NCI-H1694 (cell line): Measurements from ENCODE around the gene FAU.

Experiments used
- DNase-seq: peaks from one replicate; lab custom pipeline; 2025; lab: John Stamatoyannopoulos, UW

Gene FAU

DNA sequence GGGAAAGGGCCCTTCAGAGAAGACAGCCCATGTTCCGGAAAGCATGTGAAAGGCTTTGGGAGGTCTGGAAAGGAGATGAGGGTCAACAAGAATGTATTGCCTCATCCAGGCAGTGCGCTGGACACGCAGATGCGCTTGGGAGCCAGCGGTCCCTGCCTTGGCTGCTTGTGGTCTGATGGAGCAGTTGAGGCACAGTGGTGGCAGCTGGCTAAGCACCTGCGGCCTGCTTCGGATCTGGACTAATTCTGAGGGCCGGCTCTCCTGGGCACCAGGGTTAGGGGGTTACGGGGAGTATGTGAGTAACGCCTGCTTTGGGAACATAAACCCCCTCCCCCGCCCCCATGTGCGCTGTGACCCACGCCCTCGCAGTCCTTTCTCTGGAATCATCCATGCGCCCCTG is 14.9 kb downstream of the FAU start:
- DNase-seq = no peak

DNA sequence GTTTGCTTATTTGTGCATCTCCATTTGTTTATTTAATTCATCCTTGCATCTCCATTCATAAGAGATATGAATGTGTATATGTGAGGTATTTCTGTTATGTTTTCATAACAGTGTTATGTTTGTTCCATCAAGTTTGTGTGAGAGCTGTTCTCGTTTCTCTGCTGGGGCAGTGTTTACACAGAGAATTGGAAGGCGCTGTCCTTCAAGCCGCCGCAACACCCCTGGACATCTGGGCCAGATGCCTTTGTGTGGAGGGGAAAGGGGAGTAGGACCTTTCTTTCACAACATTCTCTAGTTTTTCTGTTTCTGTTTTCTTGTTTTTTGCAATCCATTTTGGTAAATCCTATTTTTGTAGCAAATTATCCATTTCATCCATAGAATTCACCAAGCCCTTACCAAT is 17.3 kb downstream of the FAU start:
- no peak for DNase-seq

DNA sequence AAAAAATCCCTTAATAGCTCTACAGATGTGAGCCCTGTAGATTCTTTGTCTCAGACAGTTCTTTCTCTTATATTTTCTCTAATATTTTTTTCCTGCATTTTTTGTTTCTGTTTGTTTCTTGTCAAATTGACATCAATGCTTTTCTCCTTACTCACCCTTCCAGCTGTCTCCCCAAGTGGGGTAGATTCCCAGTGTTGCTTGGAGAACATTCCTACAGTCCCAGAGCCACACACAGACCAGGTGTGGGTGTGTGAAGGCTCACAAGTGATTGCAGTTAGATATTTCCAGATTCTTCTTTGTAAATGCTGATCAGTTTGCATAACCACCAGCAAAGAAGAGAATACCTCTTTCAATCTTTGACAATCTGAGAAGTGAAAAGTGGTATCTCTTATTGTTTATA is 18.5 kb downstream of the FAU start:
- DNase-seq = no peak

DNA sequence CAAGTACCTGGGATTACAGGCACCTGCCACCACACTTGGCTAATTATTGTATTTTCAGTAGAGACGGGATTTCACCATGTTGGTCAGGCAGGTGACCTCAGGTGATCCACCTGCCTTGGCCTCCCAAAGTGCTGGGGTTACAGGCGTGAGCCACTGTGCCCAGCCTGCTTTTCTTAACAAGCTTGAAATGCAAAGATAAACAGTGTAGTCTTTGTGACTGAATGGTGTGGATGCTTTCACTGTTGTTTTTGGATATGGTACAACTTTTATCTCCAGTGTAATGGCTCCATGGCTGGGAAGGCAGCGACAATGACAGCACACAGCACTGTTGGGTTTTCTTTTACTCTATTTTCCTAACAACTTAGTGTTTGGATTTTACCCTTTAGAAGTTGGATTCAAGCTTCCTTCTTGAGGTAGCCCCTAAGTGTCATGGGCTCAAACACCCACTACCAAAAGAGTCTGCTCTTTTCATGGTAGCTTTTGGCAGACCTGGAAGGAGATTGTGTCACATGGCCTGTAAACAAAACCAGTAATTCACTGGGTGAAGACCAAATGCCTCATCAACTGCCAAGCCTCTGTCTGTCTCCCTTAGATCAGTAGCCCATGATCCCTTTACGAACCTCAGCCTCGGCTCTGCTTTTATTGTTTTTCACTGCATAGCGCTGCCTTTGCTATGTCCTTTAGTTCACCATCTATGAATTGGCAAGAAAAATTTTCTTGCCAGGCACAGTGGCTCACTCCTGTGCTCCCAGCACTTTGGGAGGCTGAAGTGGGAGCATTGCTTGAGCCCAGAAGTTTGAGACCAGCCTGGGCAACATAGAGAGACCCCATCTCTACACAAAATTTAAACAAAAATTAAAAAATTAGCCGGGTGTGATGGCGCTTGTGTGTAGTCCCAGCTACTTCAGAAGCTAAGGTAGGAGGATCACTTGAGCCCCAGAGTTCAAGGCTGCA is 19.5 kb downstream of the FAU start:
- no peak for DNase-seq

DNA sequence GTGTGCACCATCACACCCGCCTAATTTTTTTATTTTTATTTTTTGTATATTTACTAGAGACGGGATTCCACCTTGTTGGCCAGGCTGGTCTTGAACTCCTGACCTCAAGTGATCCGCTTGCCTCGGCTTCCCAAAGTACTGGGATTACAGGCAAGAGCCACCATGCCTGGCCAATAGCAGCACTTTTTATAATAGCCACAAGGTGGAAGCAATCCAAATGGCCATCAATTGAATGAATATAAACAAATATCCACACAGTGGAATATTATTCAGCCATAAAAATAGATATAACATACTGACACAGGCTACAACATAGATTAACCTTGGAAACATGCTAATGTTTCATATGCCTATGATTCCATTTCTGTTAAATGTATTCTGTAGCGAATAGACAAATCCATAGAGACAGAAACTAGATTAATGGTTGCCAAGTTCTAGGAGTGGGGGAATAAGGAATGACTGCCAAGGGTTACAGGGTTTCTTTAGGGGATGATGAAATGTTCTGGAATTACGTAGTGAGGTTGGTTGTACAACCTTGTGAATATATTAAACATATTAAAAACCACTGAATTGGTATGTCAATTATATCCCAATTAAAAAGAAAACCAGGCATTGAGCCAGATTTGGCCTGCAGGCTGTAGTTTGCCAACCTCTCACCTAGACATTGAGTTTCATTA is 21.1 kb downstream of the FAU start:
- DNase-seq = no peak

DNA sequence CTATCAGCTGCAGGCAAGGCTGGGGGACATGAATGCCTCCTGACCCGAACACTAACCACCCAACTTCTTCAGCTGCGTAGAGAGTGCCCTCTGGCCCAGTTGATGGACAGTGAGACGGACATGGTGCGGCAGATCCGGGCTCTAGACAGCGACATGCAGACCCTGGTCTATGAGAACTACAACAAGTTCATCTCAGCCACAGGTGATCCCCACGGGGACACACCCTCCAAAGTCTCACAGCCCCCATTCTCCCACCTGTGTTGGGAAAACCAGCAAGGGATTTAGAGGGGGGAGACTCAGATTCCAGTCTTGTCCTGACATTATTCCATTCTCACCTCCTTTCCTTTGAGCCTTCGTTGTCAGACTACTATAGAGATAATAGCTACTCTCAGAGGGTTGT is 25.0 kb downstream of the FAU start:
- no peak for DNase-seq

DNA sequence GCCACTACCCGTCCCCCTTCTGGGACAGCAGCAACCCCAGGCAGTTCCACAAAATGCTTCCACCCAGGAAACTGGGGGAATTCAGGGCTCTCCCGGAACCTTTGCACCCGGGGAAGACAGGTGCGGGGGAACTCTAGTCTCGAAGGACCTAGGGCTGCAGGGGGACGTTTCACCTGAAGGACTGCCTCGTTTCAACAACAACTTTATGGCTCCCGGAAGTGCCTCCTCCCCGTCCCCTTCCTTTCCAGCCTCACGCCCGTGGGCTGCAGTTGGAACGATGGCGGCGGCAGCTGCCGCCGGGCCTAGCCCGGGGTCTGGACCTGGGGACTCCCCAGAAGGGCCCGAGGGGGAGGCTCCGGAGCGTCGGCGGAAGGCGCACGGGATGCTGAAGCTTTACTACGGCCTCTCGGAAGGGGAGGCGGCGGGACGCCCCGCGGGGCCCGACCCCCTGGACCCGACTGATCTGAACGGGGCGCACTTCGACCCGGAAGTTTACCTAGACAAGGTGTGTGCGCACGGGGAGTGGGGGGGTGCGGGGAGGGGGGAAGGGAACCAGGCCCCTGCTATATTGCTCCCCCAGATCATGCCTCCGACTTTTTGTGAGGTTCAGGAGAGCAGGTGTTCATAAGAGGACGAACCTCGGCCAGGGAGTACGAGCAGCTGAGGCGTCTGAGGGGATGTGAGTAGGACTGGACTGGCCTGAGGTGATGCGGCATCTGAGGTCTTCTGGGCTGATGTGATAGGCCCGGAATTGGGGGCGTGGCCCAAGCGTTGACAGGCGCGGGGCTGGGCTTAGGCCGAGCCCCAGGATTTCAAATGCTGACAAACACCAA is 25.7 kb downstream of the FAU start, which contains the start of gene VPS51:
TSS of gene VPS51 (plus strand) at position 241 of the 833 bp plus-strand sequence. CDS start at position 278, 37 bp downstream.
- DNase-seq = peak; percentile 65

DNA sequence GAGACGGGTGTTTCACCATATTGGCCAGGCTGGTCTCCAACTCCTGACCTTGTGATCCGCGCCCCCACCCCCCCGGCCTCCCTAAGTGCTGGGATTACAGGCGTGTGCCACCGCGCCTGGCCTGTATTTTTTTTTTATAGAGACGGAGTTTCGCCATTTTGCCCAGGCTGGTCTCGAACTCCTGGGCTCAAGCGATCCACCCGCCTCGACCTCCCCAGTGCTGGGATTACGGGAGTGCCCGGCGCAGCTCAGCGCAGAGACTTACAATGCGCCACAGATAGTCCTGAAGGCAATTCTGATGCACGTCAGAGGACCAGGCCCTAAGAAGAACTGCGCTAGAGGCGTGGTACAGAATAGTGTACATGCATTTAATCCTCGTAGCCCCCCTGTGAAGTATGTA is 26.5 kb downstream of the FAU start:
- no peak for DNase-seq

DNA sequence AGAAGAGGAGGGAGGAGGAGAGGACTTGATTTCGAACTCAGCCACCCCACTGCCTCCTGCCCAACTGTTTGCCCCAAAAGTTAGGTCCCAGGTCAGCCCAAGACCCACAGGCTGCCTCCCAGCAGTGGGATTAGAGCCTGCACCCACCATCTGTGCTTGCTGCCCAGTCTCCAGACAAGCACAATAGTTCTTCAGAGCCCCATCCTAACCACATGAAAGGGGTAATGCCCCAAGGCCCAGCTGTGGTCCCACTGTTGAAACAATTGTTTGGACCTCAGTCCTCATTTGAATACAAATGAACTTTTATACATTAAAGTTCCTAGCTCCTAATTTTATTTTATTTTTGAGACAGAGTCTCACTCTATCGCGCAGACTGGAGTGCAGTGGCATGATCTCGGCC is 31.3 kb downstream of the FAU start:
- DNase-seq = no peak

DNA sequence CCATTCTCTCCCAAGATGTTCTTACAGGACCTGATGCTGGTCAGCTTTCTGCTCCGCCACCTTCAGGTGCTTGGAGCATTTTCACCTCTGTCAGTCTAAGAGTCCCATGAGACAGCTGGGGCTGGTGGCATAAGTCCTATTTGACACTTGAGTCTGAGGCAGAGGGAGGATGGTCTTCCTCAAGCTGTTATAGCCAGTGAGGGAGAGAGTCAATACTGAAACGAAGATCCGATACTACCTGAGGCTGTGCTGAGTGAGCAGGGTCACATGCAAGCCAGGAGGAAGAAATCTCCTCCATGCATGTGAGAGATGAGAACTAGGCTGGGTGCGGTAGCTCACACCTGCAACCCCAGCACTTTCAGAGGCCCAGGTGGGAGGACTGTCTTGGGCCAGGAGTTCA is 32.3 kb downstream of the FAU start:
- no peak for DNase-seq

DNA sequence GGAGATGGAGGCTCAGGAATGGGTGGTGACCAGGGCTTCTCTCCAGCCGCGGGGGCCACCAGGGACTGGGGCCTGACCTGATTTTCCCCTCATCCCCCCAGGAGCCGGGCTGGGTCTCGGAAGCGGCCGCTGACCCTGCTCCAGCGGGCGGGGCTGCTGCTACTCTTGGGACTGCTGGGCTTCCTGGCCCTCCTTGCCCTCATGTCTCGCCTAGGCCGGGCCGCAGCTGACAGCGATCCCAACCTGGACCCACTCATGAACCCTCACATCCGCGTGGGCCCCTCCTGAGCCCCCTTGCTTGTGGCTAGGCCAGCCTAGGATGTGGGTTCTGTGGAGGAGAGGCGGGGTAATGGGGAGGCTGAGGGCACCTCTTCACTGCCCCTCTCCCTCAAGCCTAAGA is 34.1 kb downstream of the FAU start:
- DNase-seq = no peak

DNA sequence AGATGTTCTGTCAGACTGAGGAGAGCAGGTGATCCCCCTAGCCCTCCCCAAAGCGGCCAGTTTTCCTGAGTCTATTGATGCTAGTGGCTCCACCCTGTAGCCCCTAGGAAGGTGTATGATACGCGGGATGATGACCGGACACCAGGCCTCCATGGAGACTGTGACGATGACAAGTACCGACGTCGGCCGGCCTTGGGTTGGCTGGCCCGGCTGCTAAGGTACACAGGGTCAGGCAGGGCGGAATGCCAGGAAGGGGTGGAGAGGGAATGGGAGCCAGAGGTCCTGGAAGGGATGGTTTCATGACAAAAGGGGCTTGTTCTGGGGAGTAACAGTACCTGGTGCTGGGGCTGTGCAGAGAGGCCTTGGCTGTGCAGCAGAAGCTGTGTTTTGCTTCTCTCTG is 34.7 kb downstream of the FAU start:
- no peak for DNase-seq

DNA sequence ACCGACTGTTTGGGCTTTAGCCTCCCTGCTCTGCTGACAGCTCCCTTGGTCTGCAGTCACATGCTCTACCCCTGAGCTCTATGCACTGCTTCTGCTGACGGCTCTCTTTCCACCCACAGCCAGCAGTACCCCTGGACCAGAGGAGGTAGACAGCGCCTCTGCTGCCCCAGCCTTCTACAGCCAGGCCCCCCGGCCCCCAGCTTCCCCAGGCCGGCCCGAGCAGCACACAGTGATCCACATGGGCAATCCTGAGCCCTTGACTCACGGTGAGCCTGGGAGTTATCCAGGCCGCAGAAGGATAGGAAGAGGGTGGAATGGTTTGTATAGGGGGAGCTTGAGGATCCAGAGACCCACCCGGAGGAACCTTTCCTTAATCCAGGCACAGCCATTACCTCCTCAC is 35.1 kb downstream of the FAU start:
- no peak for DNase-seq

DNA sequence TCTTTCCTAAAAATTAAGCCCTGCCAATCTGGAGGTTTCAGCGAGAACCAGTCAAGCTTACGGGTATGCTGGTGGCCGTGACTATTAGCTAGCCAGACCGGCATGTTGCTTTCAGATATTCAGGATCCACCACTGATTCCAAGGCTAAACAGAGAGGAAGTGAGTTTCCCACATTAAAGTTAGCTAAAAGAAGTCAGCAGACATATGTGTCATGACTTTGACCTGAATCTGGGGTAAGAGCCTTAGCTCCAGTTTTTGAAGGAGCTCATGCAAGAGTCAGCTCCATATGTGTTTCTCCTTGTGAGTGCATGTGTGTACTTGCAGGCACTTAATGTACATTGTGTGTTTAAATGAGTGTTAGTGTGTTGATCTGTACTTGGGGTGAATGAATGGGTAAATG is 36.5 kb downstream of the FAU start:
- DNase-seq = no peak

DNA sequence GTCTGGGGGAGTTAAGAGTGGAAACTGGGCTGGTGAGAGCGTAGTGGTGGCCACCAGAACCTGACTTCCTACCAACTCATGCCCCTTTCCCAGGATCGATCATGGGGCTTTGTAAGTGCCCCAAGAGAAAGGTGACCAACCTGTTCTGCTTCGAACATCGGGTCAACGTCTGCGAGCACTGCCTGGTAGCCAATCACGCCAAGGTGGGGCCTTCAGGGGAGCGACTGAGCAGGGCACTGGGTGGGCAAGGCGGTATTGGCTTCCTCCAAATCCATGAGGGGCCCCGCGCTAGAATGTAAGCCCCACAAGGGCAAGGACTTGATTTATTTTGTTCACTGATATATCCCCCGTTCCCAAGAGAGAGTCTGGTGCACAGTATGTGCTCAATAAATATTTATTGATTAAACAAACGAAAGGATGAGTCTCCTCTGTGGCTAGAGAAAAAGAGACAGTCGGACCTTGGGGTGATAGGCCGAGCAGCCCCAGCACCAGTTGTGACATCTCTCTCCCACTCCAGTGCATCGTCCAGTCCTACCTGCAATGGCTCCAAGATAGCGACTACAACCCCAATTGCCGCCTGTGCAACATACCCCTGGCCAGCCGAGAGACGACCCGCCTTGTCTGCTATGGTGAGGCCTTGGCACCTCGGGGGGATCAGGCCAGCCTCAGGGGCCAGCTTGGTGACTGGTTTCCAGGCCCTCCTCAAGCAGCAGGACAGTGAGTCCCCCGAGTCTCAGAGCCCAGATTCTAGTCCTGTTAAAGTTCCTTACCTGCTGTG is 37.1 kb downstream of the FAU start:
- no peak for DNase-seq

DNA sequence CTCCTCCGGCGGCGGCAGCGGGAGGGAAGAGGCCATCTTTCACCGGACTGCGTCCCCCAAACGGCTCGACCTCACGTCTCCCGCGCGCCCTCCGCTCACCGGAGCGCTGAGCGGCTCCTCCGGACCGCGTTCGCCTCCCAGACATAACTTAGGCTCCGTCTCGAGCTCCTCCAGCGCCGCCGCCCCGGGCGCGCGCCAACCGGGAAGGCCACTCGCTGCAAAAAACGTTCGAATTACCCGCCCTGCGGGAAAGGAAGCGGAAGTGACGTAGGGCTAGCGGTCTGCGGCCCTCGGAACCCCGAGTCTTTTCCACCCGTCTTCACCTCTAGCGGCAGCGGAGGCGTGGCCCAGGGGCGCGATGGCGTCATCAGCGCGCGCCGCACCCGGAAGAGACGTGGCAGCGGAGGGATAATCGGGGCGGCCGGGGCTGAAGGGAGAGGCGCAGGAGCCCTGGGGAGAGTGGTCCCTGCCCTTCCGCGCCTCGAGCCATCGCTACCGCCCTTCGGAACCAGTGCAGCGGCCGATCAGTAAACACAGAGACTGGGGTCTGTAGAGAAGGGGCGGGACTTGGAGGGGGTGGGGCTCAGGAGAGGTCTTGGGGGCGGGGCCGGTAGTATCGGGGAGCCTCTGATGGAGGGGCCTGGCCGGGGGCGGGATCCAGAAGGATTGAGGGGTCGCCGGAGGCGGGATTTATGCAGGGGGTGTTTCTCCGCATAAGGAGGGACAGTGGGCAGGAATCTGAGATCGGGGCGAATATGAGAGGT is 37.9 kb downstream of the FAU start, which contains the start of the genes CDCA5 and ZFPL1:
TSS of gene CDCA5 (minus strand) at position 207 of the 764 bp plus-strand sequence. CDS start at position 145, 62 bp downstream.
TSS of gene ZFPL1 (plus strand) at position 389 of the 764 bp plus-strand sequence. CDS start 477 bp downstream, outside the sequence.
- DNase-seq = peak; percentile 91

DNA sequence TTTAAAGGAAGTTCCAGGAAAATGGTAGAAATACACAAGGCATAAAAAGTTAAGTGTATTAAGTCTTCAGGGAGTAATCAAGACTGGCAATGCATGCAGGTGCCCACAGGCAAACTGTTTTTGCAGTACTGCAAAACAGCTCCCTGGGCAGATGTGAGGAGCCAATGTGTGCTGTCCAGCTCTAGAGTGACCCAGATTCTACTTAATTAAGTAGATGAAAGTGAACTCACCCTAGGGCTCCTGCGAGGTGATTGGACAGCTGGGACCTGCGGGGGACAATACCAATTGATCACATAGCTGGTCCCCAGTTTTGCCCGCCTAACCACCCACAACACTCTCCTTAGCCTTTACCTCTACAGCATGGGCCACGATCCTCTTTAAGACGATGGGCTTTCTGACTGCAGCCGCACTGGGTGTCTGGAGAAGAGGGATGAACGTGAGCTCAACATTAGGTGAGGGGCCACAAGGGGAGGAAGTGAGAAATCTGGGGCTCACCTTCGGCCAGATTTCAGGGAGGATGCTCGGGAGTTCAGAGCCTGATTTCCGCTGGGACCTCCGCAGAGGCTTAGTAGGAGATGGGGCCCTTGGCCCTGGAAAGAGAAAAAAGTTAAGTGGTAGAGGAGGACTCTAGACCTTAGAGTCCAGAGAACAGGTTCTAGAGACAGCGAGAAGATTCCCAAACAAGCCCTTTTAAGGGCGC is 38.6 kb downstream of the FAU start:
- DNase-seq = no peak

DNA sequence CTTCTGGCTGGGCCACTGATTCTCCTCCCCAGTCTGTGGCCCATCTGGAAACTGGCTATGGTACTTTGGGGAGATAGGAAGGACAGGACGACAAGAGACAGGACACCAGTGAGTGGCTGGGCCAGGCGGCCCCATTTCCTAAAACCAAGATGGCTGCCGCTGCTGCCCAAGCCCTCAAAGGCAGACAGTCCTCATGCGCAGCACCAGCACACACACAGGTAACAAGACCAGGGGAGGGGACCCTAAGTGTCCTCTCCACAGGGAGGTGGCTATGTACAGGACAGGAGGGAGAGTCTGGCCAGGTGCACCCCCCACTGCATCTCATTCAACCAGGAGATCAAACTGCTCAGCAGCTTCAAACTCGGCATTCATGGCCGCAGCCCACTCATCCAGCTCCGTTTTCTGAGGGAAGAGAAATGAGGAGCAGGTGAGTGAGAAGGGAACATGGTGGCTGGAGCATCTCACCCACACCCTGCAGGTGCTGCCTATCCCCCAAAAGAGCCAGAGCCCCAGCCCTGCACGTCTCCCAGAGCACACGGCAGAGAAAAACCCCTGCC is 43.1 kb downstream of the FAU start:
- DNase-seq = no peak

DNA sequence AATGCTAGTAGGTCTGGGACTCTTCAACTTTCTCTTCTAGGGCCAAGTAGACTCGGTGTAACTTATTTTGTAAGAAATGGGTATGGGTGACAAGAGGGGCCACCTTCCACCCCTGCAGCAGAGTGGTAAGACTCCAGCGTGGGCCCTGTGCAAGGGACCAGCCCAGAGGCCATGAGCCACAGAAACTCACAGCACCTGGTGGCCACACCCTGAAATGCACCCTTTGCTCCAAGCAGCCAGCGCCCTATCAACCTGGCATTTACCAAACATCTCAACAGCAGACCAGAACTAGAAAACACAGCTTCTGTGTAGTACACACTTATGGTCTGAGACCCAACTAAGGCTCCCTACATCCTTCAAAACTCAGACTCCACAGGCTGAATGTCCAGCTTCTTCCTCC is 43.8 kb downstream of the FAU start:
- DNase-seq = peak; percentile 46

DNA sequence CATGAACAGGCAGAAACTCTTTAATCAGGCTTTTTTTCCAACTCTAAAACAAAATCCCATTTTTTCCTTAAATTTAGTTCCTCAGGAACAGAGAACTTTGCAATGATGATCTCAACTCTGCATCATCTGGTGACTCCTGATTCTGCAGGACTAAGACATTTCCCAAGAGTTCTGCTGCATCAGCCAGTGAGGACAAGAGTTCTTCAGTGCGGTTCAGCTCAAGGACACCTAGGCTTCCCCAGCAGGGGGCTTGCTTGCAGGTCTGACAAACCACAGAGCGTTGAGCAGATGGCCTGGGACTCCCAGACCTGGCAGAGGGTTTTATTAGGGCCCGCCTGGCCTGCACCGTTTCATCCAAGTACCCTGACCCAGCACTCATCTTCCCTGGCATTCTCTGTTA is 44.5 kb downstream of the FAU start:
- no peak for DNase-seq
